ENCODE data around the gene CCDC9B. TPM values are rescaled to one million over a fixed set of nuclear protein-coding genes. Genes with fewer than 3 reads are reported as not detected.
A peak's percentile ranks its signal among the peaks of the same experiment; 100 is the strongest.

Gene CCDC9B
- total and polyA plus RNA-seq, 11 donors: 38.0 to 165 (median 119) TPM

- no peak for DNase-seq
- H3K4me3 ChIP-seq: peak overlapping the region in 1 of 12 donors; percentile 35
- no peaks in the 10 kb centered on the region for H3K9me3 ChIP-seq
These were observed 50.2 kb downstream of the CCDC9B start for GRCh38 chr15:40290545-40290917.

GRCh38 chr15:40289140-40289775 lies 51.5 kb downstream of the CCDC9B start:
- H3K36me3 ChIP-seq: peaks cover 0 to 61% (median 0%) of the 10 kb centered on the region in 9 donors
- no peak overlapping the region for H3K27ac ChIP-seq
- 56 to 85% (median 65%) methylated on average over 6 of the region's 6 CpGs for WGBS, 4 donors
- DNase-seq (peak in 2 of 5 donors; percentile 55 to 71), ATAC-seq (peak in 1 of 4 donors; percentile 41)
- intact Hi-C loops (cut with DNase I): loop anchor here in 1 of 10 donors (5.0 kb wide), 1 partner anchor 133 kb away; no protein-coding TSS in a partner anchor
- TF ChIP-seq CTCF (IDR thresholded peaks at IDR 0.05) (peak in 3 of 12 donors; percentile 4 to 28 (median 18)), POLR2A (IDR thresholded peaks at IDR 0.05) (no peak)
- no peak overlapping the region for H3K4me3 ChIP-seq
- H3K27me3 ChIP-seq: no peaks in the 10 kb centered on the region
- H3K4me1 ChIP-seq: peaks cover 0 to 53% (median 23%) of the 10 kb centered on the region in 12 donors
- H3K9me3 ChIP-seq: no peaks in the 10 kb centered on the region

More at GRCh38 chr15:40290545-40290917, 50.2 kb downstream of the CCDC9B start:
- no peak for TF ChIP-seq POLR2A (IDR thresholded peaks at IDR 0.05)
- TF ChIP-seq CTCF (IDR thresholded peaks at IDR 0.05): no peak
- intact Hi-C loops (cut with DNase I): no loop called here
- peaks cover 0 to 58% (median 19%) of the 10 kb centered on the region in 12 donors for H3K4me1 ChIP-seq
- H3K27ac ChIP-seq: no peak overlapping the region
- no peak for ATAC-seq
- H3K27me3 ChIP-seq: no peaks in the 10 kb centered on the region
- WGBS, 4 donors: 42 to 70% (median 60%) methylated on average over 8 to 12 of the region's 12 CpGs
- peaks cover 0 to 72% (median 0%) of the 10 kb centered on the region in 9 donors for H3K36me3 ChIP-seq

GRCh38 chr15:40287968-40288367 lies 52.8 kb downstream of the CCDC9B start:
- Histone ChIP-seq H3K27me3 (peaks cover 3 to 13% (median 7%) of the 10 kb centered on the region in 9 donors), H3K4me1 (peaks cover 0 to 53% (median 25%) of the 10 kb centered on the region in 12 donors), H3K9me3 (no peaks in the 10 kb centered on the region), H3K27ac (no peak overlapping the region), H3K4me3 (no peak overlapping the region), H3K36me3 (peaks cover 0 to 55% (median 0%) of the 10 kb centered on the region in 9 donors)
- WGBS, 4 donors: 41 to 71% (median 53%) methylated on average over 4 of the region's 4 CpGs
- ATAC-seq (peak in 1 of 4 donors; percentile 15), DNase-seq (peak in 1 of 5 donors; percentile 60)
- TF ChIP-seq CTCF (IDR thresholded peaks at IDR 0.05): no peak
- no peak for TF ChIP-seq POLR2A (IDR thresholded peaks at IDR 0.05)
- intact Hi-C loops (cut with DNase I): loop anchor here in 1 of 10 donors (5.0 kb wide), 1 partner anchor 134 kb away; no protein-coding TSS in a partner anchor

- Histone ChIP-seq H3K27ac (no peak overlapping the region), H3K36me3 (peaks cover 0 to 50% (median 0%) of the 10 kb centered on the region in 9 donors), H3K4me3 (no peak overlapping the region), H3K27me3 (peaks cover 6 to 17% (median 11%) of the 10 kb centered on the region in 9 donors), H3K9me3 (no peaks in the 10 kb centered on the region), H3K4me1 (peaks cover 0 to 53% (median 29%) of the 10 kb centered on the region in 12 donors)
- TF ChIP-seq CTCF (IDR thresholded peaks at IDR 0.05): no peak
- TF ChIP-seq POLR2A (IDR thresholded peaks at IDR 0.05): no peak
- DNase-seq: no peak
- no peak for ATAC-seq
- intact Hi-C loops (cut with DNase I): loop anchor here in 1 of 10 donors (5.0 kb wide), 1 partner anchor 135 kb away; no protein-coding TSS in a partner anchor
- 83 to 92% (median 87%) methylated on average over 3 of the region's 3 CpGs for WGBS, 4 donors
These were observed 53.2 kb downstream of the CCDC9B start for GRCh38 chr15:40287505-40287904.
